IPS-18a (cell line): ENCODE results near the gene ANKRD20A1.
"Not testable (repeated sequence)": the region's sequence is repeated elsewhere in the genome, so short reads cannot be mapped to it uniquely, and the experiment has no call there.

ENCODE experiments used
- H3K27ac ChIP-seq: one replicate; pipeline ENCODE4 v1.5.1; 2013; ENCODE audit warnings: low read length
- H3K27me3 ChIP-seq: one replicate; pipeline ENCODE4 v1.6.1; 2013; ENCODE audit warnings: mild to moderate bottlenecking, low read length; ENCODE audit not compliant: control insufficient read depth, insufficient read depth
- H3K36me3 ChIP-seq: one replicate; pipeline ENCODE4 v1.6.1; 2013; ENCODE audit warnings: low read depth, low read length; ENCODE audit not compliant: control insufficient read depth
- H3K4me1 ChIP-seq: one replicate; pipeline ENCODE4 v1.6.1; 2013; ENCODE audit warnings: low read depth, low read length; ENCODE audit not compliant: control insufficient read depth
- H3K4me3 ChIP-seq: one replicate; pipeline ENCODE4 v1.5.1; 2013; ENCODE audit warnings: low read length
- H3K9ac ChIP-seq: one replicate; pipeline ENCODE4 v1.6.1; 2013; ENCODE audit warnings: mild to moderate bottlenecking, low read length, moderate library complexity
- H3K9me3 ChIP-seq: one replicate; pipeline ENCODE4 v1.6.1; 2013; ENCODE audit warnings: low read depth, low read length; ENCODE audit not compliant: control insufficient read depth

Gene ANKRD20A1

DNA sequence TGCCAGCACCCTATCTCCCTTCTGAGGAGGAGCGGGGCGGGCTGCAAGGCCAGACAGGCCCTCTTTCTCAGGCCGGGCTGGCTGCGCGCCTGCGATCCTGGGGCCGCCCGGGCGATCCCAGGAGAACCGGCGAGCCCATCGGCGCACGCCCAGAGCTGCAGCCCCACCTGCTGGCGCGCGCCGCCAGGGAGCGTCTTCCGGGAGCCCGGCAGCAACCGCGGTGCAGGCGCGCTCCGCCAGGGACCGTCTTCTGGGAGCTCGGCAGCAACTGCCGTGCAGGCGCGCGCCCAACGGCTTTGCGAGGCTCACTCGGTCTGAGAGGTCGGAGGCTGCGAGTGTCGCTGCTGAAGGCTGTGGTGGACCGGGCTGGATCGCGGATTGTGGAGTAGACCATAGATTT is at the start of gene ANKRD20A1:
Gene ANKRD20A1, plus strand, starts transcription at position 61 of the 400 bp plus-strand sequence. CDS start 496 bp downstream, outside the sequence.
- H3K27ac ChIP-seq, H3K9me3 ChIP-seq, H3K36me3 ChIP-seq, H3K4me1 ChIP-seq, H3K4me3 ChIP-seq, H3K9ac ChIP-seq, H3K27me3 ChIP-seq: not testable (repeated sequence)

DNA sequence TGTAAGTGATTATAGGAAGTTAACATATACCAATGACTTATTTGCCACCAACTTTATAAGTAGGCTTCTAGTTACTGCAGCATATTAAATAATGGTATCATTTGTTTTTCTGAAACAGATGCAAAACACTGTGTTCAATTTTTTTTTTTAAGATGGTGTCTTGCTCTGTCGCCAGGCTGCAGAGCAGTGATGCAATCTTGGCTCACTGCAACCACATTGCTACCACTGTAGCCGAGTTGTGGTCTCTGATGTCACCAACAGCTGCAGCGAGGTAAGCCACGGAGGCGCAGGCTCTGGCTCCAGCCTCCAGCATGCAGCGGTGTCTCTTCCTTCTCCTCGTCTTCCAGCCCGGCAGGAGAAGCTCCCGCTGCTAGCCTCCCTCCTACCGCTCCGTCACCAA is 26.6 kb upstream of the ANKRD20A1 start:
- H3K4me1 ChIP-seq, H3K4me3 ChIP-seq, H3K9me3 ChIP-seq, H3K36me3 ChIP-seq, H3K27ac ChIP-seq, H3K9ac ChIP-seq, H3K27me3 ChIP-seq: not testable (repeated sequence)
